H9 (cell line): ENCODE measurements around the gene ADM. TPM values are rescaled to one million over a fixed set of nuclear protein-coding genes. Genes with fewer than 3 reads are reported as not detected.

ENCODE experiments used
- DNase-seq: peaks from one replicate; pipeline ENCODE4 v3.0.0-alpha.2; 2017
- H2AFZ ChIP-seq: one replicate; pipeline ENCODE4 v1.6.1; 2013; ENCODE audit warnings: mild to moderate bottlenecking, low read length, control low read depth, moderate library complexity
- H2AK5ac ChIP-seq: 2 replicates; pipeline ENCODE4 v1.6.1; 2013; ENCODE audit warnings: low read length, control low read depth, mixed read lengths; ENCODE audit not compliant: insufficient read length
- H2BK120ac ChIP-seq: one replicate; pipeline ENCODE4 v1.6.1; 2013; ENCODE audit warnings: low read depth, mild to moderate bottlenecking, low read length, control low read depth, inconsistent platforms; ENCODE audit not compliant: poor library complexity, severe bottlenecking
- H2BK12ac ChIP-seq: 2 replicates; pipeline ENCODE4 v1.6.1; 2013; ENCODE audit warnings: low read length, control low read depth, mixed read lengths, low read depth; ENCODE audit not compliant: insufficient read length
- H2BK15ac ChIP-seq: 2 replicates; pipeline ENCODE4 v1.6.1; 2013; ENCODE audit warnings: low read depth, low read length, control low read depth
- H2BK20ac ChIP-seq: one replicate; pipeline ENCODE4 v1.6.1; 2013; ENCODE audit warnings: low read depth, mild to moderate bottlenecking, low read length, control low read depth, inconsistent platforms; ENCODE audit not compliant: poor library complexity, severe bottlenecking
- H2BK5ac ChIP-seq: 2 replicates; pipeline ENCODE4 v1.6.1; 2013; ENCODE audit warnings: low read length, control low read depth, mixed read lengths; ENCODE audit not compliant: insufficient read length
- H3K14ac ChIP-seq: 2 replicates; pipeline ENCODE4 v1.6.1; 2013; ENCODE audit warnings: low read length, control low read depth; ENCODE audit not compliant: insufficient read depth
- H3K18ac ChIP-seq: 2 replicates; pipeline ENCODE4 v1.6.1; 2013; ENCODE audit warnings: low read depth, mild to moderate bottlenecking, mixed read lengths, low read length, control low read depth; ENCODE audit not compliant: insufficient read length
- H3K23ac ChIP-seq: 2 replicates; pipeline ENCODE4 v1.6.1; 2013; ENCODE audit warnings: low read length, control low read depth, mixed read lengths, low read depth; ENCODE audit not compliant: insufficient read length
- H3K23me2 ChIP-seq: 2 replicates; pipeline ENCODE4 v1.6.1; 2013; ENCODE audit warnings: low read depth, mild to moderate bottlenecking, mixed read lengths, low read length, control low read depth; ENCODE audit not compliant: insufficient read length, poor library complexity, severe bottlenecking
- H3K27ac ChIP-seq: 2 replicates; pipeline ENCODE4 v1.5.1; 2013; ENCODE audit warnings: low read length, control low read depth, mixed read lengths, low read depth; ENCODE audit not compliant: insufficient read length
- H3K27me3 ChIP-seq: 2 replicates; pipeline ENCODE4 v1.6.1; 2013; ENCODE audit warnings: low read length, control low read depth, inconsistent platforms; ENCODE audit not compliant: insufficient read depth
- H3K4ac ChIP-seq: 2 replicates; pipeline ENCODE4 v1.6.1; 2013; ENCODE audit warnings: low read depth, mild to moderate bottlenecking, control low read depth, inconsistent platforms, low read length, moderate library complexity
- H3K4me1 ChIP-seq: 2 replicates; pipeline ENCODE4 v1.6.1; 2013; ENCODE audit warnings: low read length, control low read depth, inconsistent platforms; ENCODE audit not compliant: insufficient read depth
- H3K4me2 ChIP-seq: 2 replicates; pipeline ENCODE4 v1.6.1; 2013; ENCODE audit warnings: low read length, control low read depth, mixed read lengths; ENCODE audit not compliant: insufficient read length, insufficient read depth
- H3K56ac ChIP-seq: 2 replicates; pipeline ENCODE4 v1.6.1; 2013; ENCODE audit warnings: low read depth, mild to moderate bottlenecking, mixed read lengths, low read length, control low read depth; ENCODE audit not compliant: insufficient read length
- H3K79me1 ChIP-seq: 2 replicates; pipeline ENCODE4 v1.6.1; 2013; ENCODE audit warnings: low read depth, mild to moderate bottlenecking, moderate library complexity, low read length, control low read depth, inconsistent platforms; ENCODE audit not compliant: insufficient read depth, poor library complexity, severe bottlenecking
- H3K79me2 ChIP-seq: 2 replicates; pipeline ENCODE4 v1.6.1; 2013; ENCODE audit warnings: low read length, control low read depth, inconsistent platforms; ENCODE audit not compliant: insufficient read depth
- H3K9ac ChIP-seq: 2 replicates; pipeline ENCODE4 v1.6.1; 2013; ENCODE audit warnings: low read length, control low read depth, mixed read lengths; ENCODE audit not compliant: insufficient read length; ENCODE audit errors: extremely low read depth
- H3K9me3 ChIP-seq: one replicate; pipeline ENCODE4 v1.6.1; 2013; ENCODE audit warnings: low read depth, low read length, inconsistent platforms; ENCODE audit not compliant: control insufficient read depth
- H3T11ph ChIP-seq: one replicate; pipeline ENCODE4 v1.6.1; 2013; ENCODE audit warnings: mild to moderate bottlenecking, low read length, control low read depth, inconsistent platforms
- H4K20me1 ChIP-seq: one replicate; pipeline ENCODE4 v1.6.1; 2013; ENCODE audit not compliant: control insufficient read depth, insufficient read length, insufficient read depth
- H4K5ac ChIP-seq: 2 replicates; pipeline ENCODE4 v1.6.1; 2013; ENCODE audit warnings: low read depth, mild to moderate bottlenecking, mixed read lengths, low read length, control low read depth; ENCODE audit not compliant: insufficient read length
- H4K8ac ChIP-seq: replicated peaks from 2 replicates; pipeline ENCODE4 v1.6.1; 2013; ENCODE audit warnings: low read length, control low read depth, mixed read lengths, low read depth; ENCODE audit not compliant: insufficient read length
- H4K91ac ChIP-seq: 2 replicates; pipeline ENCODE4 v1.6.1; 2013; ENCODE audit warnings: low read depth, mild to moderate bottlenecking, moderate library complexity, mixed read lengths, low read length, control low read depth; ENCODE audit not compliant: insufficient read length
- H3K27ac Mint-ChIP-seq, 3 experiments: 2 replicates in 2 of 3; 3 replicates in 1 of 3; pipeline ENCODE4 v1.8.0; 2020 to 2021; ENCODE audit warnings: mixed read lengths in 3 of 3, mild to moderate bottlenecking in 1 of 3, moderate library complexity in 1 of 3
- H3K27me3 Mint-ChIP-seq: 2 replicates; pipeline ENCODE4 v1.8.0; 2021; ENCODE audit warnings: low read depth, mild to moderate bottlenecking, moderate library complexity, mixed read lengths
- H3K36me3 Mint-ChIP-seq, 3 experiments: 2 replicates in 2 of 3; 3 replicates in 1 of 3; pipeline ENCODE4 v1.8.0; 2020 to 2021; ENCODE audit warnings: low read depth in 3 of 3, mixed read lengths in 3 of 3; ENCODE audit not compliant: insufficient read depth in 1 of 3
- H3K4me1 Mint-ChIP-seq, 2 experiments: 2 replicates each; pipeline ENCODE4 v1.8.0; 2020; ENCODE audit warnings: mixed read lengths in 2 of 2
- H3K4me3 Mint-ChIP-seq, 2 experiments: 2 replicates in 1 of 2; 3 replicates in 1 of 2; pipeline ENCODE4 v1.8.0; 2020 to 2021; ENCODE audit warnings: mild to moderate bottlenecking in 2 of 2, mixed read lengths in 2 of 2, moderate library complexity in 1 of 2
- H3K9me3 Mint-ChIP-seq, 2 experiments: 2 replicates in 1 of 2; 3 replicates in 1 of 2; pipeline ENCODE4 v1.8.0; 2020; ENCODE audit warnings: mild to moderate bottlenecking in 2 of 2, mixed read lengths in 2 of 2, moderate library complexity in 1 of 2
- CTCF ChIP-seq: fragments of 200-600 bp; sonication (generic); conservative IDR thresholded peaks from 3 replicates; pipeline ENCODE4 v1.8.0; 2021; ENCODE audit warnings: antibody characterized with exemption, mild to moderate bottlenecking
- WGBS: extraction: QIAGEN DNeasy Blood & Tissue Kit; methylation state at CpG from one replicate; pipeline ENCODE4 v1.1.7; 2013; ENCODE audit warnings: missing lambda C conversion rate, low lambda C conversion rate, mixed read lengths; ENCODE audit not compliant: insufficient read length; ENCODE audit errors: extremely low coverage; 5-methylcytosine and 5-hydroxymethylcytosine counted together
- total RNA-seq: library from RNA; stranded (reverse); gene quantifications from 2 replicates; pipeline ENCODE4 v1.2.1, GENCODE V29; 2021

Gene ADM
- total RNA-seq, 1 experiment from 2014 or later = 99.1 TPM

GRCh38 chr11:10315083-10315482 is 10.2 kb downstream of the ADM start:
- WGBS = no CpG with 5 or more reads among the region's 6 CpGs
- no peak overlapping the region for H3K27ac Mint-ChIP-seq
- Histone ChIP-seq H3K27me3 (no peaks in the 10 kb centered on the region), H2BK5ac (no peak overlapping the region), H2BK15ac (no peak overlapping the region), H4K91ac (no peak overlapping the region), H4K20me1 (no peaks in the 10 kb centered on the region), H3K79me1 (no peaks in the 10 kb centered on the region), H3K18ac (no peak overlapping the region), H3K14ac (no peak overlapping the region), H3K4me2 (no peak overlapping the region), H2AK5ac (no peak overlapping the region), H3K56ac (no peak overlapping the region), H3K23ac (no peak overlapping the region), H3K9ac (no peak overlapping the region), H4K8ac (no peak overlapping the region), H3K27ac (no peak overlapping the region), H2BK12ac (no peak overlapping the region), H3K9me3 (no peaks in the 10 kb centered on the region), H2BK20ac (no peak overlapping the region), H2AFZ (no peak overlapping the region), H3K23me2 (no peaks in the 10 kb centered on the region), H2BK120ac (no peak overlapping the region), H3K4me1 (peaks cover 4% of the 10 kb centered on the region; the same call in 1 of the 2 replicates), H3T11ph (no peak overlapping the region), H3K79me2 (no peaks in the 10 kb centered on the region), H4K5ac (no peak overlapping the region), H3K4ac (no peak overlapping the region)
- peaks cover 0 to 8% (median 0%) of the 10 kb centered on the region in 3 experiments; a peak in 2 of 7 replicates for H3K36me3 Mint-ChIP-seq
- DNase-seq = no peak
- no peak overlapping the region for H3K4me3 Mint-ChIP-seq
- peaks cover 0 to 9% of the 10 kb centered on the region in 2 experiments; a peak in 3 of 5 replicates for H3K9me3 Mint-ChIP-seq
- peaks cover 34 to 41% of the 10 kb centered on the region in 2 experiments for H3K4me1 Mint-ChIP-seq
- no peak for TF ChIP-seq CTCF
- no peaks in the 10 kb centered on the region for H3K27me3 Mint-ChIP-seq
